KMS-11 (cell line): ENCODE measurements around the gene GOLGA8K.
"Not testable (repeated sequence)": the region's sequence is repeated elsewhere in the genome, so short reads cannot be mapped to it uniquely, and the experiment has no call there.

Experiments used
- H2AFZ ChIP-seq: fragments of 200-600 bp; sonication (generic); 2 replicates; pipeline ENCODE4 v1.6.1; 2016; ENCODE audit warnings: antibody characterized with exemption, mixed run types, low read depth
- H3K27ac ChIP-seq: fragments of 200-600 bp; sonication (generic); 2 replicates; pipeline ENCODE4 v1.6.1; 2016; ENCODE audit warnings: mild to moderate bottlenecking, mixed run types
- H3K27me3 ChIP-seq: fragments of 200-600 bp; sonication (generic); 2 replicates; pipeline ENCODE4 v1.6.1; 2017; ENCODE audit warnings: mild to moderate bottlenecking, low read depth, mixed run types, moderate library complexity; ENCODE audit not compliant: insufficient read depth
- H3K36me3 ChIP-seq: fragments of 200-600 bp; sonication (generic); 2 replicates; pipeline ENCODE4 v1.6.1; 2017; ENCODE audit warnings: mild to moderate bottlenecking, mixed run types; ENCODE audit not compliant: insufficient read depth
- H3K4me1 ChIP-seq: fragments of 200-600 bp; sonication (generic); 2 replicates; pipeline ENCODE4 v1.6.1; 2016; ENCODE audit warnings: mild to moderate bottlenecking, low read depth, mixed run types; ENCODE audit not compliant: poor library complexity, severe bottlenecking
- H3K4me2 ChIP-seq: fragments of 200-600 bp; sonication (generic); 2 replicates; pipeline ENCODE4 v1.7.0; 2016; ENCODE audit warnings: mild to moderate bottlenecking, mixed run types
- H3K4me3 ChIP-seq: fragments of 200-600 bp; sonication (generic); IDR thresholded peaks from 2 replicates; pipeline ENCODE4 v1.6.1; 2017; ENCODE audit warnings: low read depth, low read length, mixed read lengths; ENCODE audit not compliant: insufficient read depth
- H3K79me2 ChIP-seq: fragments of 200-600 bp; sonication (generic); 2 replicates; pipeline ENCODE4 v1.6.1; 2016; ENCODE audit warnings: low read depth, mixed run types; ENCODE audit not compliant: insufficient read depth
- H3K9ac ChIP-seq: fragments of 200-600 bp; sonication (generic); 2 replicates; pipeline ENCODE4 v1.6.1; 2016; ENCODE audit warnings: mild to moderate bottlenecking, mixed run types
- H4K20me1 ChIP-seq: fragments of 200-600 bp; sonication (generic); 2 replicates; pipeline ENCODE4 v1.6.1; 2016; ENCODE audit warnings: mild to moderate bottlenecking, mixed run types; ENCODE audit not compliant: insufficient read depth

Gene GOLGA8K

DNA sequence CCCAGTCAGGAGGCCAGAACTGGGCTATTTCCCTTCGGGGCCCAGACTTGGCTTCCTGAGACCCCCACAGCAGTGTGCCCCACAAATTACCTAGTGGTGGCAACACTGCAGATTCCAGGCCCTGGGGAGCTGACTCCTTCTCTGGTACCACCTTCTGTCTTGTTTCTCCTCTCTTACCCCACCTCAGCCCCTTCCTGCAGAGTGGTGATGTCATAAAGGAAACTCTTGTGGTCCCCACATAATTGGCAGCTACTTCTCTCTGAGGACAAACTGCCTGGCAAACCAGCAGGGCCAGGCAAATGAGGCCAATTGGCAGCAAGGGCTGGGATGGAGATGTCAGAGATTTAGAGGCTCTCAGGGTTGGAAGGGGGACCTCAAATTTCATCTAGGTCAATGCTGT lies 44.6 kb downstream of the GOLGA8K start:
- not testable (repeated sequence) for H2AFZ ChIP-seq, H3K27ac ChIP-seq, H3K4me2 ChIP-seq

DNA sequence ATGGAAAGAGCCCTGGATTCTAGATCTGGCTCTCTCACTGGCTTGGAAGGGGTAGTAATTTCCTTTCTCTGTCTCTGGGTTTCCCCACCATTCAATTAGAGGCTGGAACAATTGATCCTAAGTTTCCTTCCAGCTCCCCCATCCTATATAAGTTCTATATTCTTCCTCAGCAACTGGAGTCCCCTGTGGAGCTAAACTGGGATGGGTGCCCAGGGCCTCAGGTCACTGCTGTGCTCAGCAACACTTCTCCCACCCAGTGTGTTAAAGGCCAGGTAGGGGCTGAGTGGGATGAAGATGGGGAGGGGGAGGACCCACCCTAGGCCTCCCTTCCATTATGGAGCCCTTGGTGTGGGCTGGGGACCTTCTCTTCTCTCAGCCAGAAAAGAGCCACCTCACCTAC lies 46.2 kb downstream of the GOLGA8K start:
- H3K79me2 ChIP-seq, H3K4me2 ChIP-seq, H3K27me3 ChIP-seq, H2AFZ ChIP-seq, H3K9ac ChIP-seq, H4K20me1 ChIP-seq, H3K4me3 ChIP-seq, H3K4me1 ChIP-seq, H3K36me3 ChIP-seq, H3K27ac ChIP-seq: not testable (repeated sequence)

More for the DNA sequence above, 44.6 kb downstream of the GOLGA8K start:
- H3K79me2 ChIP-seq, H4K20me1 ChIP-seq, H3K4me3 ChIP-seq, H3K9ac ChIP-seq, H3K27me3 ChIP-seq, H3K4me1 ChIP-seq, H3K36me3 ChIP-seq: not testable (repeated sequence)

- not testable (repeated sequence) for H4K20me1 ChIP-seq, H3K79me2 ChIP-seq, H3K4me2 ChIP-seq, H3K4me1 ChIP-seq, H3K9ac ChIP-seq, H3K4me3 ChIP-seq, H3K27ac ChIP-seq, H2AFZ ChIP-seq, H3K27me3 ChIP-seq, H3K36me3 ChIP-seq
Measured at GRCh38 chr15:32352748-32353147, 50.3 kb downstream of the GOLGA8K start.

- not testable (repeated sequence) for H4K20me1 ChIP-seq, H3K4me3 ChIP-seq, H3K4me2 ChIP-seq, H3K36me3 ChIP-seq, H3K27me3 ChIP-seq, H2AFZ ChIP-seq, H3K4me1 ChIP-seq, H3K9ac ChIP-seq, H3K79me2 ChIP-seq, H3K27ac ChIP-seq
Measured at GRCh38 chr15:32350563-32351220, 52.4 kb downstream of the GOLGA8K start.

- not testable (repeated sequence) for H3K27me3 ChIP-seq, H2AFZ ChIP-seq, H3K9ac ChIP-seq, H3K4me3 ChIP-seq, H3K36me3 ChIP-seq, H3K79me2 ChIP-seq, H3K4me2 ChIP-seq, H3K4me1 ChIP-seq, H4K20me1 ChIP-seq, H3K27ac ChIP-seq
Measured at GRCh38 chr15:32347037-32347436, 56.1 kb downstream of the GOLGA8K start.

DNA sequence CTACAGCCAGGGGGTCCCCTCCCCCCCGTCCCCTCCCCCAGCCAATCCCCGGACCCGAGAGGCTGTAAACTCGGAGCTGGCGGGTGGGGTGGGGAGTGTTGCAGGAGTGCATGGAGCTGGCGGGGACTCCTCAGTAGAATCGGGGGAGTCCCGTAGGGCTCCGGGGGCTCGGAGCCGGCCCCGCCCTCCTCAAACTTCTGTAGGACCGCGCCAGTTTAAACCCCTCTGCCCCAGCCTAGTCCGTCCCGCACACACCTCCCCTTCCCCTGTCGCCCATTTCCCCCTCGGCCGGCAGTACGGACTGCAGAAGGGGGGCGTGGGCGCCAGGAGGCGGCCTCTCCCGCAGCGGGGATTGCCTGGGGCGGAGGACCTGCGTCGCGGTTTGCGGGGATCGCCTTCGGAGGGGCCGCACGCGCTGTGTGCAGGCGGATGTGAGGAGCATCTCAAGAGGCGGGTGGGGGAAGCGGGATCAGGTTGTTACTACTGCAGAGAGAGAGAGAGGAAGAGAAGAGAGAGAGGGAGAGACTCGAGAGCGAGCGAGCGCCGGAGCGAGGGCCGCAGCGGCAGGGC lies 57.0 kb downstream of the GOLGA8K start:
- H3K79me2 ChIP-seq, H3K4me2 ChIP-seq, H3K27me3 ChIP-seq, H3K4me3 ChIP-seq, H3K36me3 ChIP-seq, H4K20me1 ChIP-seq, H3K9ac ChIP-seq, H3K4me1 ChIP-seq, H2AFZ ChIP-seq, H3K27ac ChIP-seq: not testable (repeated sequence)

- H3K4me2 ChIP-seq, H3K4me3 ChIP-seq, H3K4me1 ChIP-seq, H3K36me3 ChIP-seq, H4K20me1 ChIP-seq, H3K79me2 ChIP-seq, H3K27ac ChIP-seq, H3K9ac ChIP-seq, H2AFZ ChIP-seq, H3K27me3 ChIP-seq: not testable (repeated sequence)
Measured at GRCh38 chr15:32343921-32344320, 59.2 kb downstream of the GOLGA8K start.
